Upper lobe of left lung (tissue), 4 donors: ENCODE data around the gene IRF6.

Source experiments
- EP300 ChIP-seq, 4 donors: sonication (generic); formaldehyde crosslinking; IDR thresholded peaks; one replicate each; pipeline ENCODE4 v1.5.1; 2017; ENCODE audit warnings: antibody characterized with exemption in 4 of 4, control low read depth in 2 of 4
- POLR2A ChIP-seq, 4 donors: fragments of 450-650 bp; IDR thresholded peaks; one replicate each; pipeline ENCODE4 v1.5.1; 2016 to 2017; ENCODE audit warnings: antibody characterized with exemption in 4 of 4, mild to moderate bottlenecking in 2 of 4
- TF ChIP-seq, protein P1 (sequence below), 6 experiments: fragments of 450-650 bp in 4 of 6; fragments of 200-600 bp in 2 of 6; sonication (generic) in 2 of 6; IDR thresholded peaks; one replicate each; pipeline ENCODE4 v1.5.1; 2016 to 2019; ENCODE audit warnings: antibody characterized with exemption in 6 of 6

DNA sequence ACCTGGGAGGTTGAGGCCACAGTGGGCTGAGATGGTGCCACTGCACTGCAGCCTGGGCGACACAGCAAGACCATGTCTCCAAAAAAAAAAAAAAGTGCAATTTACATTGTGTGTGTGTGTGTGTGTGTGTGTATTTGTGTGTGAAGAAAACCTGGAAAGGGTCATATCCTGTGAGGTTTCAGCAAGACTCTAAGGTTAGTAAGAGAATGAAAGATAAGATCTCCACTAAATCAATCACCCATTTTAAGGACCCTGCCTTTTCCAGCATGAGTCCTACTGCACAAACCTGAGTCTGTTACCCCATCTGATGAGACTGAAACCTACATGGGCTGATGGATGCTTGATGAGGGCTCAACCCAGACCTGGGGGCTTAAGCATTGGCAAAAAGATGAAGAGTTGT is 16.7 kb downstream of the IRF6 start:
- TF ChIP-seq, protein P1, sequence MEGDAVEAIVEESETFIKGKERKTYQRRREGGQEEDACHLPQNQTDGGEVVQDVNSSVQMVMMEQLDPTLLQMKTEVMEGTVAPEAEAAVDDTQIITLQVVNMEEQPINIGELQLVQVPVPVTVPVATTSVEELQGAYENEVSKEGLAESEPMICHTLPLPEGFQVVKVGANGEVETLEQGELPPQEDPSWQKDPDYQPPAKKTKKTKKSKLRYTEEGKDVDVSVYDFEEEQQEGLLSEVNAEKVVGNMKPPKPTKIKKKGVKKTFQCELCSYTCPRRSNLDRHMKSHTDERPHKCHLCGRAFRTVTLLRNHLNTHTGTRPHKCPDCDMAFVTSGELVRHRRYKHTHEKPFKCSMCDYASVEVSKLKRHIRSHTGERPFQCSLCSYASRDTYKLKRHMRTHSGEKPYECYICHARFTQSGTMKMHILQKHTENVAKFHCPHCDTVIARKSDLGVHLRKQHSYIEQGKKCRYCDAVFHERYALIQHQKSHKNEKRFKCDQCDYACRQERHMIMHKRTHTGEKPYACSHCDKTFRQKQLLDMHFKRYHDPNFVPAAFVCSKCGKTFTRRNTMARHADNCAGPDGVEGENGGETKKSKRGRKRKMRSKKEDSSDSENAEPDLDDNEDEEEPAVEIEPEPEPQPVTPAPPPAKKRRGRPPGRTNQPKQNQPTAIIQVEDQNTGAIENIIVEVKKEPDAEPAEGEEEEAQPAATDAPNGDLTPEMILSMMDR (IDR thresholded peaks at IDR 0.05), result no peak
- TF ChIP-seq EP300 (IDR thresholded peaks at IDR 0.05) (no peak), POLR2A (IDR thresholded peaks at IDR 0.05) (no peak)
